Activated CD8-positive, alpha-beta T cell treated with anti-CD3 and anti-CD28 coated beads for 36 hours (primary cell): Measurements from ENCODE around the gene ARRDC4. TPM values are rescaled to one million over a fixed set of nuclear protein-coding genes. Genes with fewer than 3 reads are reported as not detected.
"Not testable (repeated sequence)": the region's sequence is repeated elsewhere in the genome, so short reads cannot be mapped to it uniquely, and the experiment has no call there.

Experiments used
- ATAC-seq: fragments of 200-7000 bp; cut with Tn5 transposase; one replicate; pipeline ENCODE4 v1.10.0; 2021; ENCODE audit warnings: mild to moderate bottlenecking, moderate library complexity
- CTCF ChIA-PET: fragments of 350-600 bp; sonication (Branson Sonifier 250); formaldehyde crosslinking; loops from one replicate; lab custom pipeline; 2021; ENCODE audit warnings: antibody characterized with exemption; lab: Charles Lee
- POLR2A ChIA-PET: fragments of 350-600 bp; sonication (Branson Sonifier 250); formaldehyde crosslinking; loops from one replicate; lab custom pipeline; 2021; ENCODE audit warnings: antibody characterized with exemption; lab: Charles Lee
- DNase-seq: peaks from one replicate; pipeline ENCODE4 v3.0.0-alpha.2; 2020
- H3K27ac Mint-ChIP-seq: one replicate; pipeline ENCODE4 v1.8.0; 2021; ENCODE audit warnings: mild to moderate bottlenecking, mixed read lengths
- H3K27me3 Mint-ChIP-seq: one replicate; pipeline ENCODE4 v1.8.0; 2021; ENCODE audit warnings: mixed read lengths
- H3K36me3 Mint-ChIP-seq: one replicate; pipeline ENCODE4 v1.8.0; 2021; ENCODE audit warnings: low read depth, mixed read lengths
- H3K4me1 Mint-ChIP-seq: one replicate; pipeline ENCODE4 v1.8.0; 2021; ENCODE audit warnings: low read depth, mixed read lengths
- H3K4me3 Mint-ChIP-seq: one replicate; pipeline ENCODE4 v1.8.0; 2021; ENCODE audit warnings: mild to moderate bottlenecking, moderate library complexity, mixed read lengths
- H3K9me3 Mint-ChIP-seq: one replicate; pipeline ENCODE4 v1.8.0; 2021; ENCODE audit warnings: mixed read lengths
- CTCF ChIP-seq: fragments of 200-600 bp; IDR thresholded peaks from one replicate; pipeline ENCODE4 v1.8.0; 2022; ENCODE audit warnings: antibody characterized with exemption, mild to moderate bottlenecking
- intact Hi-C: fragments of 100-400 bp; cut with micrococcal nuclease; formaldehyde crosslinking; loops from one replicate; pipeline ENCODE4 v1.10.0; 2022
- total RNA-seq, 2 experiments: library from RNA; stranded (reverse); gene quantifications; one replicate each; pipeline ENCODE4 v1.2.3, GENCODE V29; 2021

The ARRDC4 gene
- total RNA-seq, 2 experiments from 2014 or later: 0.90 to 0.94 TPM

GRCh38 chr15:97978401-97979139 is 18.1 kb downstream of the ARRDC4 start:
- DNase-seq (no peak), ATAC-seq (no peak)
- Mint-ChIP-seq H3K4me1 (no peaks in the 10 kb centered on the region), H3K4me3 (no peak overlapping the region), H3K36me3 (no peaks in the 10 kb centered on the region), H3K27ac (no peak overlapping the region), H3K9me3 (no peaks in the 10 kb centered on the region), H3K27me3 (no peaks in the 10 kb centered on the region)
- POLR2A ChIA-PET: interaction anchor here (0.6 kb wide), 1 partner anchor 1140 kb away, joined by 3 read pairs; no protein-coding TSS in a partner anchor
- CTCF ChIA-PET: no interaction called here
- intact Hi-C loops: no loop called here
- no peak for TF ChIP-seq CTCF

- no peaks in the 10 kb centered on the region for H3K9me3 Mint-ChIP-seq
- DNase-seq (no peak), ATAC-seq (no peak)
- no peak for TF ChIP-seq CTCF
- no peaks in the 10 kb centered on the region for H3K36me3 Mint-ChIP-seq
- H3K4me1 Mint-ChIP-seq: no peaks in the 10 kb centered on the region
- H3K27ac Mint-ChIP-seq: no peak overlapping the region
- H3K27me3 Mint-ChIP-seq: no peaks in the 10 kb centered on the region
- intact Hi-C loops: no loop called here
- ChIA-PET CTCF (no interaction called here), POLR2A (interaction anchor here (0.6 kb wide), 1 partner anchor 1140 kb away, joined by 3 read pairs; no protein-coding TSS in a partner anchor)
- no peak overlapping the region for H3K4me3 Mint-ChIP-seq
Observed at GRCh38 chr15:97979140-97979520, 18.6 kb downstream of the ARRDC4 start.

- intact Hi-C loops: no loop called here
- no peak for TF ChIP-seq CTCF
- H3K27ac Mint-ChIP-seq: no peak overlapping the region
- no peaks in the 10 kb centered on the region for H3K36me3 Mint-ChIP-seq
- H3K27me3 Mint-ChIP-seq: no peaks in the 10 kb centered on the region
- DNase-seq (no peak), ATAC-seq (no peak)
- ChIA-PET POLR2A (no interaction called here), CTCF (no interaction called here)
- H3K4me1 Mint-ChIP-seq: no peaks in the 10 kb centered on the region
- H3K9me3 Mint-ChIP-seq: peaks cover 2% of the 10 kb centered on the region
- no peak overlapping the region for H3K4me3 Mint-ChIP-seq
Observed at GRCh38 chr15:97981058-97981457, 20.6 kb downstream of the ARRDC4 start.

- H3K27me3 Mint-ChIP-seq: no peaks in the 10 kb centered on the region
- POLR2A ChIA-PET: no interaction called here
- peaks cover 8% of the 10 kb centered on the region for H3K9me3 Mint-ChIP-seq
- TF ChIP-seq CTCF: no peak
- intact Hi-C loops: no loop called here
- no peak overlapping the region for H3K4me3 Mint-ChIP-seq
- H3K27ac Mint-ChIP-seq: no peak overlapping the region
- CTCF ChIA-PET: no interaction called here
- no peaks in the 10 kb centered on the region for H3K36me3 Mint-ChIP-seq
- H3K4me1 Mint-ChIP-seq: no peaks in the 10 kb centered on the region
- DNase-seq: no peak
- ATAC-seq: no peak
Observed at GRCh38 chr15:97981758-97982157, 21.3 kb downstream of the ARRDC4 start.

GRCh38 chr15:97984157-97984556 is 23.7 kb downstream of the ARRDC4 start:
- DNase-seq (no peak), ATAC-seq (no peak)
- POLR2A ChIA-PET: no interaction called here
- H3K27ac Mint-ChIP-seq: no peak overlapping the region
- H3K27me3 Mint-ChIP-seq: no peaks in the 10 kb centered on the region
- H3K36me3 Mint-ChIP-seq: peaks cover 1% of the 10 kb centered on the region
- H3K4me1 Mint-ChIP-seq: no peaks in the 10 kb centered on the region
- intact Hi-C loops: no loop called here
- H3K9me3 Mint-ChIP-seq: peaks cover 15% of the 10 kb centered on the region
- CTCF ChIA-PET: no interaction called here
- TF ChIP-seq CTCF: no peak
- H3K4me3 Mint-ChIP-seq: no peak overlapping the region

- peaks cover 15% of the 10 kb centered on the region for H3K9me3 Mint-ChIP-seq
- CTCF ChIA-PET: interaction anchor here (1.0 kb wide), 1 partner anchor 11 kb away, joined by 3 read pairs; no protein-coding TSS in a partner anchor
- H3K4me3 Mint-ChIP-seq, ATAC-seq, H3K27ac Mint-ChIP-seq, intact Hi-C loops, H3K36me3 Mint-ChIP-seq, H3K4me1 Mint-ChIP-seq, DNase-seq, H3K27me3 Mint-ChIP-seq, POLR2A ChIA-PET: not testable (repeated sequence)
Observed at GRCh38 chr15:97985979-97986378, 25.5 kb downstream of the ARRDC4 start.
